ENCODE measurements around the gene DNAJB4.

- TF ChIP-seq CTCF (IDR thresholded peaks at IDR 0.05; ENCODE audit: low read depth, low read length), result no peak
- TF ChIP-seq EZH2phosphoT487 (IDR thresholded peaks at IDR 0.05; ENCODE audit: low read depth), result no peak
Measured at GRCh38 chr1:78003882-78004718, 639 bp upstream of the DNAJB4 start.
